ENCODE results near the gene PTCD1.

Gene PTCD1

DNA sequence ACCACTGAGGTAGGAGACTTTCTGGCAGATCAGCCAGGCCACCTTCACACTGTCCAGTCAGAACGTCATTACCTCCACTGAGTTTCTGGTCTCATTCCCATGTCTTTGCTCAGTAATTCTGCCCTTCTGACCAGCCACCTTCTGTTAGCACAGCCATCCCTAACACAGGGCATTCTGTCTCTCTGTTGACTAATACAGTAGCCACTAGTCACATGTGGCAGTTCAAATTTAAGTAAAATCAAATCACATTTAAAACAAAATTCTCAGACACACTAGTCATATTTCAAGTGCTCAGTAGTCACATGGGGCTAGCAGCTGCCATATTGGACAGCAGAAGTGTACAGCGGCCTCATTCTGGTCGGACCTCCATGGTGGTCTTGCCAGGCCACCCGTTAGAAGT lies 7.5 kb upstream of the PTCD1 start:
- Histone ChIP-seq H3K79me2 (ENCODE audit: control insufficient read depth, low read length) (peaks cover 25% of the 10 kb centered on the region), H3K9me2 (replicated peaks; ENCODE audit: control insufficient read depth, low read length) (no peaks in the 10 kb centered on the region), H3K9me3 (ENCODE audit: control insufficient read depth, insufficient read depth, low read length) (no peaks in the 10 kb centered on the region), H3K4me2 (ENCODE audit: low read length) (no peak overlapping the region), H3F3A (ENCODE audit: control insufficient read depth, insufficient read depth) (no peaks in the 10 kb centered on the region), H3K36me3 (ENCODE audit: control insufficient read depth, low read length) (peaks cover 91% of the 10 kb centered on the region), H3K4me1 (ENCODE audit: control insufficient read depth, low read length) (peaks cover 9% of the 10 kb centered on the region), H3K4me3 (ENCODE audit: low read length) (no peak overlapping the region), H3K27ac (ENCODE audit: low read depth, low read length) (no peak overlapping the region), H4K20me1 (ENCODE audit: control insufficient read depth, insufficient read depth, low read depth, low read length) (0 out of 2 replicates have a peak, but pooled peaks cover 3% of the 10 kb centered on the region), H3K27me3 (ENCODE audit: control insufficient read depth, low read length) (no peaks in the 10 kb centered on the region)
- TF ChIP-seq, protein P1, sequence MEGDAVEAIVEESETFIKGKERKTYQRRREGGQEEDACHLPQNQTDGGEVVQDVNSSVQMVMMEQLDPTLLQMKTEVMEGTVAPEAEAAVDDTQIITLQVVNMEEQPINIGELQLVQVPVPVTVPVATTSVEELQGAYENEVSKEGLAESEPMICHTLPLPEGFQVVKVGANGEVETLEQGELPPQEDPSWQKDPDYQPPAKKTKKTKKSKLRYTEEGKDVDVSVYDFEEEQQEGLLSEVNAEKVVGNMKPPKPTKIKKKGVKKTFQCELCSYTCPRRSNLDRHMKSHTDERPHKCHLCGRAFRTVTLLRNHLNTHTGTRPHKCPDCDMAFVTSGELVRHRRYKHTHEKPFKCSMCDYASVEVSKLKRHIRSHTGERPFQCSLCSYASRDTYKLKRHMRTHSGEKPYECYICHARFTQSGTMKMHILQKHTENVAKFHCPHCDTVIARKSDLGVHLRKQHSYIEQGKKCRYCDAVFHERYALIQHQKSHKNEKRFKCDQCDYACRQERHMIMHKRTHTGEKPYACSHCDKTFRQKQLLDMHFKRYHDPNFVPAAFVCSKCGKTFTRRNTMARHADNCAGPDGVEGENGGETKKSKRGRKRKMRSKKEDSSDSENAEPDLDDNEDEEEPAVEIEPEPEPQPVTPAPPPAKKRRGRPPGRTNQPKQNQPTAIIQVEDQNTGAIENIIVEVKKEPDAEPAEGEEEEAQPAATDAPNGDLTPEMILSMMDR (IDR thresholded peaks at IDR 0.05; ENCODE audit: low read depth, low read length, poor library complexity, severe bottlenecking), result no peak
- no peak for TF ChIP-seq EZH2phosphoT487 (IDR thresholded peaks at IDR 0.05; ENCODE audit: borderline replicate concordance, low read length)

DNA sequence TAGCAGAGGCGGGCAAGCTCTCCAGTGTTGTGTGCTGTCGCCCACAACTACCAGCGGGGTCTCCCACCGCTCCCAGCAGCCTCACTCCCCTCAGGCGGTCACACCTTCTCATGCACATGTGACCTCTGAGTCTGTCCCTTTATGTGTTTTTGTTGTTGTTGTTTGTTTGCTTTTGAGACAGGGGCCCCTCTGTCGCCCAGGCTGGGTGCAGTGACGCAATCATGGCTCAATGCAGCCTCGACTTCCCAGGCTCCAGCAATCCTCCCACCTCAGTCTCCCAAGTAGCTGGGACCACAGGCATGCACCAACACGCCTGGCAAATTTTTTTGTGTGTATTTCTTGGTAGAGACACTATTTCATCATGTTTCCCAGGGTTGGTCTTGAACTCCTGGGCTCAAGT lies 1.6 kb upstream of the PTCD1 start:
- no peak for TF ChIP-seq EZH2phosphoT487 (IDR thresholded peaks at IDR 0.05; ENCODE audit: borderline replicate concordance, low read length)
- TF ChIP-seq, protein P1 (IDR thresholded peaks at IDR 0.05; ENCODE audit: low read depth, low read length, poor library complexity, severe bottlenecking), result no peak
- peaks cover 14% of the 10 kb centered on the region for H4K20me1 ChIP-seq (ENCODE audit: control insufficient read depth, insufficient read depth, low read depth, low read length)
- H3K9me3 ChIP-seq (ENCODE audit: control insufficient read depth, insufficient read depth, low read length), result no peaks in the 10 kb centered on the region
- H3K27ac ChIP-seq (ENCODE audit: low read depth, low read length), result no peak overlapping the region
- H3K27me3 ChIP-seq (ENCODE audit: control insufficient read depth, low read length), result no peaks in the 10 kb centered on the region
- peak overlapping the region; percentile 92 for H3K4me2 ChIP-seq (ENCODE audit: low read length)
- peaks cover 28% of the 10 kb centered on the region for H3K4me1 ChIP-seq (ENCODE audit: control insufficient read depth, low read length)
- no peaks in the 10 kb centered on the region for H3K9me2 ChIP-seq (replicated peaks; ENCODE audit: control insufficient read depth, low read length)
- peaks cover 74% of the 10 kb centered on the region for H3K79me2 ChIP-seq (ENCODE audit: control insufficient read depth, low read length)
- peak overlapping the region; percentile 91 for H3K4me3 ChIP-seq (ENCODE audit: low read length)
- peaks cover 65% of the 10 kb centered on the region for H3K36me3 ChIP-seq (ENCODE audit: control insufficient read depth, low read length)
- no peaks in the 10 kb centered on the region for H3F3A ChIP-seq (ENCODE audit: control insufficient read depth, insufficient read depth)

DNA sequence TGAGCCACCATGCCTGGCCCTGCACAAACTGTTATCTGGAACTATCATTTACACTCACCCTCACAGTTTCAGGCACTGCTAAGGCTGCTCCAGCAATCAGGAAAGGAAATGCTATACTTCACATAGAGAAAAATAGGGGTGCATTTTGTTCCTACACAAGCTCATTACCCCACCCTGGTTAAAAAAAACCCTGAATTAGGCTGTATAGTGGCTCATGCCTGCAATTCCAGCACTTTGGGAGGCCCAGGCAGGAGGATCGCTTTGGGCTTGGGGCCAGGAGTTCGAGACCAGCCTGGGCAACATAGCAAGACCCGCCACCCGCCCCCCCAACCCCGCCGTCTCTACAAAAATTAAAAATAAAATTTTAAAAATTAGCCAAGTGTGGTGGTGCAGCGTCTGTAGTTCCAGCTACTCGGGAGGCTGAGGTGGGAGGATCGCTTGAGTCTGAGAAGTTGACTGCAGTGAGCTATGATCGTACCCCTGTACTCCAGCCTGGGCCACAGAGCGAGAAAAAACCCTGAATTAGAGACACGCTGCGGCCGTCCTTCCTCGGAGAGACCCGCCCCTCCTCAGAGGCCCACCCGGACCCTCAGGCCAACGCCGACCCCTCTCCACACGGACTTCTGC lies 539 bp downstream of the PTCD1 start:
- peaks cover 66% of the 10 kb centered on the region for H3K36me3 ChIP-seq (ENCODE audit: control insufficient read depth, low read length)
- H3K79me2 ChIP-seq (ENCODE audit: control insufficient read depth, low read length), result peaks cover 75% of the 10 kb centered on the region
- H3F3A ChIP-seq (ENCODE audit: control insufficient read depth, insufficient read depth), result no peaks in the 10 kb centered on the region
- peak overlapping the region; percentile 92 for H3K4me2 ChIP-seq (ENCODE audit: low read length)
- peaks cover 19% of the 10 kb centered on the region for H3K4me1 ChIP-seq (ENCODE audit: control insufficient read depth, low read length)
- H3K27ac ChIP-seq (ENCODE audit: low read depth, low read length), result peak overlapping the region; percentile 58
- no peaks in the 10 kb centered on the region for H3K9me2 ChIP-seq (replicated peaks; ENCODE audit: control insufficient read depth, low read length)
- no peaks in the 10 kb centered on the region for H3K9me3 ChIP-seq (ENCODE audit: control insufficient read depth, insufficient read depth, low read length)
- peak overlapping the region; percentile 91 for H3K4me3 ChIP-seq (ENCODE audit: low read length)
- no peaks in the 10 kb centered on the region for H3K27me3 ChIP-seq (ENCODE audit: control insufficient read depth, low read length)
- peaks cover 14% of the 10 kb centered on the region for H4K20me1 ChIP-seq (ENCODE audit: control insufficient read depth, insufficient read depth, low read depth, low read length)
- TF ChIP-seq, protein P1 (IDR thresholded peaks at IDR 0.05; ENCODE audit: low read depth, low read length, poor library complexity, severe bottlenecking), result no peak
- TF ChIP-seq EZH2phosphoT487 (IDR thresholded peaks at IDR 0.05; ENCODE audit: borderline replicate concordance, low read length), result no peak

Measured in DOHH2 (cell line).